HUES48 (cell line): ENCODE results near the gene EEPD1.
"Not testable (repeated sequence)": the region's sequence is repeated elsewhere in the genome, so short reads cannot be mapped to it uniquely, and the experiment has no call there.

ENCODE experiments used
- H3K27ac ChIP-seq: one replicate; pipeline ENCODE4 v1.7.0; 2013; ENCODE audit warnings: low read depth, low read length, inconsistent platforms
- H3K27me3 ChIP-seq: 2 replicates; pipeline ENCODE4 v1.6.1; 2013; ENCODE audit warnings: mild to moderate bottlenecking, low read length; ENCODE audit not compliant: control insufficient read depth, insufficient read depth
- H3K36me3 ChIP-seq: 2 replicates; pipeline ENCODE4 v1.6.1; 2013; ENCODE audit warnings: low read length; ENCODE audit not compliant: control insufficient read depth, insufficient read depth
- H3K4me1 ChIP-seq: 2 replicates; pipeline ENCODE4 v1.6.1; 2013; ENCODE audit warnings: mild to moderate bottlenecking, low read length; ENCODE audit not compliant: control insufficient read depth, insufficient read depth
- H3K4me3 ChIP-seq: 2 replicates; pipeline ENCODE4 v1.5.1; 2013; ENCODE audit warnings: mild to moderate bottlenecking, low read depth, low read length
- H3K9ac ChIP-seq: 2 replicates; pipeline ENCODE4 v1.6.1; 2013; ENCODE audit warnings: mild to moderate bottlenecking, low read depth, low read length, moderate library complexity
- H3K9me3 ChIP-seq: 2 replicates; pipeline ENCODE4 v1.6.1; 2013; ENCODE audit warnings: low read length; ENCODE audit not compliant: control insufficient read depth, insufficient read depth

EEPD1 gene

DNA sequence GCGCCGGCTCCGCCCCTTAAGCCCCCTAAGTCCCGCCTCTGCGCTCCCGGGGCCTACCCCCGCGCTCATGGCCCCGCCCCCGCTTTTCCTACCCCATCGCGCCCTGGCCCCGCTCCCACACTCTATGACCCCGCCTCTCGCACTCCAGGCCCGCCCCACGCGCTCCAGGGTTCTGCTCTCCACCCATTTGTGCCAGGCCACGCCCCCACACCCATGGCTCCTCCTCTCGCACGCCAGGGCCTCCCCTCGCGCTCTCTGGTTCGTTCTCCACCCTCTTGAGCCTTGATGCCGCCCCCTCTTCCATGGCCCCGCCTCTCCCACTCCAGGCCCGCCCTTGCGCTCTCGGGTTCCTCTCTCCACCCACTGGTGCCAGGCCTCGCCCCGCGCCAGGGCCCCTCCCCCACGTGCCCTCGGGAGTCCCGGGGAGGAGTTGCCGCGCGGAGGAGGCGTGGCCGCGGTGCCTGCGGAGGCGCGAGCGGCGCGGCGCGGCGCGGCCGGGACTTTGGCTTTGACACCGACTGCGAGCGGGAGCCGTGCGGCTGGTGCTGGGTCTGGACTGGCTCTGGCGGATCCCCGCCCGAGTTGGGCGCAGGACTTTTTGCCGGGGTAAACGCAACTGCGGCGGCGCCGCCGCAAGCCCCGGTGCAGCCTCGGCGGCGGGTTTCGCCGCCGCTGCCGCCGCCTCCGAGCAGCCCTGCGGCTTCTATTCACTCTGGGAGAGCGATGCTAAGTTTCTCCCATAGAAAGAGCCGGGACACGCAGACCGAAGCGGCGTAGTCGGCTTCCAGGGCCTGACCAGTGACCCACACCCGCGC lies at the start of gene EEPD1:
TSS of gene EEPD1 (plus strand) at position 499 of the 815 bp plus-strand sequence. CDS start 1,071 bp downstream, outside the sequence.
- Histone ChIP-seq H3K4me3 (peak within 1 kb of the TSS; percentile 77), H3K9me3 (no peaks in the 10 kb centered on the region), H3K9ac (0 out of 2 replicates have a peak within 1 kb of the TSS, but pooled peaks have one; percentile 48), H3K36me3 (no peaks in the 10 kb centered on the region), H3K27ac (peak within 1 kb of the TSS; percentile 54), H3K27me3 (peaks cover 16% of the 10 kb centered on the region; the same call in 1 of the 2 replicates), H3K4me1 (peaks cover 26% of the 10 kb centered on the region)

GRCh38 chr7:36103837-36104561 lies 49.1 kb upstream of the EEPD1 start:
- H3K27ac ChIP-seq, result no peak overlapping the region
- no peaks in the 10 kb centered on the region for H3K9me3 ChIP-seq
- no peaks in the 10 kb centered on the region for H3K27me3 ChIP-seq
- H3K4me1 ChIP-seq, result no peaks in the 10 kb centered on the region
- H3K9ac ChIP-seq, result no peak overlapping the region
- no peaks in the 10 kb centered on the region for H3K36me3 ChIP-seq
- H3K4me3 ChIP-seq, result no peak overlapping the region

DNA sequence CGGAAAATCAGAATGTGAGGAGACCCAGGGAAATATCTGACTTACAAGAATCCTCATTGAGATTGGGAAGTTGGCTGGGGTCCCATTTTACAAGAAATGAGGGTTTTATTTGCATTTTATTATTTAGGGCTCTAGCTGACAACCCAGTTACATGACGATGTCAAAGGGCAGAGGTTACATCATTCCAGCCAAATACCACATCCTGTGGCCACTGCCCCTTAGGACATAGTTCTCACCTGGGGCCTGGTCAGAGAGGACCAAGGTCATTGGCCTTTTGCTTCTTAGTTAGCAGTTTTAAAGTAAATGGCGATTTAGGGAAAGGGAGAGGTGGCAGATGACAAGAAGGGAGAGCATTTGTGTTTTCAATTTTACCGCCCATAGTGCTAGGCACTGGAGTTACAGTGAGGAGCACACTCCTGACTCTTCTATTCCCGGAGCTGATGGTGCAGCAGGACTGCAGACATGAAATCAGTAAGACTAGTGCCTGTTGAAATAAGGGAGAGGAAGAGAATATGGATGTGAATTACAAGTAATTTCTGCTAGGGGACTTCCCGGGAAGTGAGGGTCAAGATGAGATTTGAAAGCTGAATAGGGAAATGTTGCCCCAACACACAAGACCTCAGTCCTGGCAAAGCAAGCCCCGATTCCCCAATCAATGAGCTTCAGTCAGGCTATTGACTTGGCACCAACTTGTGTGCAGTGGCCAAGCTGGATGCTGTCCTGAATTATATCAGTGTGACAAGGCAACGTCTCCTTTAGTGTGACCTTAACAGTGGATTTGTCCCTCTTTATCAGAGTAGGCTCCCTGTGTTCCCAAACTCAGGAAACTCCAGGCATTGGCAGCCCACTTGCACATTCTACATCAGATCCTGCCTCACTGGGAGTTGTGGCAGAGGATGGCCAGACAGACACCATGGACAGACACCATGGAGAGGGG lies 45.8 kb upstream of the EEPD1 start:
- not testable (repeated sequence) for H3K36me3 ChIP-seq, H3K27ac ChIP-seq, H3K4me1 ChIP-seq, H3K4me3 ChIP-seq, H3K27me3 ChIP-seq, H3K9ac ChIP-seq, H3K9me3 ChIP-seq

- H3K9me3 ChIP-seq, result no peaks in the 10 kb centered on the region
- no peak overlapping the region for H3K27ac ChIP-seq
- H3K4me1 ChIP-seq, result no peaks in the 10 kb centered on the region
- H3K27me3 ChIP-seq, result no peaks in the 10 kb centered on the region
- H3K4me3 ChIP-seq, result no peak overlapping the region
- H3K36me3 ChIP-seq, result no peaks in the 10 kb centered on the region
- H3K9ac ChIP-seq, result no peak overlapping the region
These were observed 45.0 kb upstream of the EEPD1 start for GRCh38 chr7:36107926-36108631.

GRCh38 chr7:36109013-36109627 lies 43.9 kb upstream of the EEPD1 start:
- H3K36me3 ChIP-seq, result no peaks in the 10 kb centered on the region
- no peak overlapping the region for H3K4me3 ChIP-seq
- H3K27me3 ChIP-seq, result no peaks in the 10 kb centered on the region
- H3K4me1 ChIP-seq, result no peaks in the 10 kb centered on the region
- H3K27ac ChIP-seq, result no peak overlapping the region
- H3K9ac ChIP-seq, result no peak overlapping the region
- H3K9me3 ChIP-seq, result no peaks in the 10 kb centered on the region

DNA sequence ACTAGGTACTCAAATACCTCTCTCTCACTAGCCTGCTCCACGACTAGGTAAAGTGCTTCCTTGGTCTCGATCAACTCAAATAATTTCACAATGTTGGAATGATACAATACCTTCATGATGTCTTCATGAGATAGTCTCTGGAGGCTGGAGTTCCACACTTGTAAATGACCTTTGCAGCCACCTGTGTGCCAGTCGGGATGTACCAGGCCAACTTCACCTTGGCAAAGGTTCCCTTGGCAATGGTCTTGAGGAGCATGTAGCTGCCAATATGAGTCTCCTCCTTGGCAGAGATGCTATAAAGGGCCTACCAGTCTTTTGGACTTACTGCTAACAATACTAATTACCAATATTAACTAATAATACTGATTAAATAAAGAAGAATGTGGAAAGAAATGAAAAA lies 42.5 kb upstream of the EEPD1 start:
- H3K9ac ChIP-seq, result no peak overlapping the region
- H3K27ac ChIP-seq, result no peak overlapping the region
- no peaks in the 10 kb centered on the region for H3K4me1 ChIP-seq
- H3K36me3 ChIP-seq, result no peaks in the 10 kb centered on the region
- no peaks in the 10 kb centered on the region for H3K27me3 ChIP-seq
- H3K4me3 ChIP-seq, result no peak overlapping the region
- no peaks in the 10 kb centered on the region for H3K9me3 ChIP-seq

- H3K4me3 ChIP-seq, result no peak overlapping the region
- H3K9me3 ChIP-seq, result no peaks in the 10 kb centered on the region
- H3K27ac ChIP-seq, result no peak overlapping the region
- H3K4me1 ChIP-seq, result no peaks in the 10 kb centered on the region
- H3K27me3 ChIP-seq, result no peaks in the 10 kb centered on the region
- H3K36me3 ChIP-seq, result no peaks in the 10 kb centered on the region
- no peak overlapping the region for H3K9ac ChIP-seq
These were observed 40.1 kb upstream of the EEPD1 start for GRCh38 chr7:36112969-36113368.

GRCh38 chr7:36114355-36114754 lies 38.7 kb upstream of the EEPD1 start:
- no peak overlapping the region for H3K4me3 ChIP-seq
- H3K9ac ChIP-seq, result no peak overlapping the region
- no peaks in the 10 kb centered on the region for H3K9me3 ChIP-seq
- no peaks in the 10 kb centered on the region for H3K4me1 ChIP-seq
- H3K27ac ChIP-seq, result no peak overlapping the region
- no peaks in the 10 kb centered on the region for H3K27me3 ChIP-seq
- no peaks in the 10 kb centered on the region for H3K36me3 ChIP-seq

GRCh38 chr7:36115448-36116321 lies 37.4 kb upstream of the EEPD1 start:
- Histone ChIP-seq H3K4me3 (no peak overlapping the region), H3K27ac (no peak overlapping the region), H3K36me3 (no peaks in the 10 kb centered on the region), H3K9me3 (no peaks in the 10 kb centered on the region), H3K9ac (no peak overlapping the region), H3K27me3 (no peaks in the 10 kb centered on the region), H3K4me1 (no peaks in the 10 kb centered on the region)
